ENCODE measurements around the gene SLC37A1. TPM values are rescaled to one million over a fixed set of nuclear protein-coding genes. Genes with fewer than 3 reads are reported as not detected.
"Not testable (repeated sequence)": the region's sequence is repeated elsewhere in the genome, so short reads cannot be mapped to it uniquely, and the experiment has no call there.

SLC37A1 gene
- total RNA-seq, 2 donors from 2014 or later = 2.0 to 5.0 TPM

GRCh38 chr21:42467140-42467983 is 46.3 kb upstream of the SLC37A1 start:
- DNase-seq (ENCODE audit: low spot score) = no peak

DNA sequence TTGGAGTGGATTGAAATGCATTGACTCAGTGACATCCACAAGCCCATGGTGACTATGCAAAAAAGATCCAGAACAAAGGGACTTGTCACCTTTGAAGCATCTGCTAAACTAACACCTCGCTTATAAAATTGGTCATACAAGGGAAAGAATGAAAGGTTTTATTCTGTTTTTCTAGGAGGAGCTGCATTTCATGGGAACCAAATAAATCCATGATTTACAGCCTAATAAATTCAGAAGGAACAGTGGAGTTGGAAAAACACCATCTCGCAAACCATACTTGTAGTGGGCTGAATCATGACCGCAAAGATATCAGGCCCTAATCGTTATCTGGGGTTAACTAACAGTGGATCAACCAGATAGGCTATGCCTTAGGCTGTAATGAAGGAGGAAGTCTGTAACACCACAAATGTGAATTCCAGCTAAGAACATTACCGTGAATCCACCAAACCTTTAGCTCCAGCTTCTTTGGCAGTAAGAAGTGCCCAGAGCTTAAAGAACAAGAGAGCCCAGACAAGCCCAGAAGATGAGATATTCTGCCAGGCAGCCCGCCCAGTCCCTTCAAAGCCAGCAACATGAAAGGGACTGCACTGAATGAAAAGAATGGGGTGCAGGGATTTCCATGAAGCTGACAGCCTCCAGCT is 45.0 kb upstream of the SLC37A1 start:
- no peaks in the 10 kb centered on the region for H3K27me3 ChIP-seq
- no peaks in the 10 kb centered on the region for H3K4me1 ChIP-seq
- no peak overlapping the region for H3K4me3 ChIP-seq
- H3K36me3 ChIP-seq = no peaks in the 10 kb centered on the region
- no peak for DNase-seq (ENCODE audit: low spot score)
- no peak for TF ChIP-seq CTCF (IDR thresholded peaks at IDR 0.05)
- H3K9me3 ChIP-seq = no peaks in the 10 kb centered on the region
- no peak overlapping the region for H3K27ac ChIP-seq

More at GRCh38 chr21:42467140-42467983, 46.3 kb upstream of the SLC37A1 start:
- peak in 1 of 2 donors; percentile 51 for TF ChIP-seq CTCF (IDR thresholded peaks at IDR 0.05)
- no peaks in the 10 kb centered on the region for H3K36me3 ChIP-seq
- H3K27ac ChIP-seq = no peak overlapping the region
- no peaks in the 10 kb centered on the region for H3K27me3 ChIP-seq
- peak overlapping the region in 1 of 2 donors; percentile 4 for H3K4me3 ChIP-seq
- no peaks in the 10 kb centered on the region for H3K4me1 ChIP-seq
- no peaks in the 10 kb centered on the region for H3K9me3 ChIP-seq

- DNase-seq (ENCODE audit: low spot score) = no peak
- no peaks in the 10 kb centered on the region for H3K27me3 ChIP-seq
- H3K9me3 ChIP-seq = no peaks in the 10 kb centered on the region
- H3K4me3 ChIP-seq = no peak overlapping the region
- no peak overlapping the region for H3K27ac ChIP-seq
- H3K4me1 ChIP-seq = no peaks in the 10 kb centered on the region
- no peaks in the 10 kb centered on the region for H3K36me3 ChIP-seq
- no peak for TF ChIP-seq CTCF (IDR thresholded peaks at IDR 0.05)
These were observed 44.4 kb upstream of the SLC37A1 start for GRCh38 chr21:42469272-42469671.

- not testable (repeated sequence) for H3K4me3 ChIP-seq; H3K4me1 ChIP-seq; H3K27ac ChIP-seq; DNase-seq (ENCODE audit: low spot score); H3K36me3 ChIP-seq; H3K27me3 ChIP-seq; H3K9me3 ChIP-seq
These were observed 43.9 kb upstream of the SLC37A1 start for GRCh38 chr21:42469726-42470125.

- no peaks in the 10 kb centered on the region for H3K27me3 ChIP-seq
- H3K4me3 ChIP-seq = no peak overlapping the region
- no peaks in the 10 kb centered on the region for H3K36me3 ChIP-seq
- H3K9me3 ChIP-seq = no peaks in the 10 kb centered on the region
- no peak for DNase-seq (ENCODE audit: low spot score)
- no peak overlapping the region for H3K27ac ChIP-seq
- TF ChIP-seq CTCF (IDR thresholded peaks at IDR 0.05) = no peak
- no peaks in the 10 kb centered on the region for H3K4me1 ChIP-seq
These were observed 42.4 kb upstream of the SLC37A1 start for GRCh38 chr21:42471206-42471605.

DNA sequence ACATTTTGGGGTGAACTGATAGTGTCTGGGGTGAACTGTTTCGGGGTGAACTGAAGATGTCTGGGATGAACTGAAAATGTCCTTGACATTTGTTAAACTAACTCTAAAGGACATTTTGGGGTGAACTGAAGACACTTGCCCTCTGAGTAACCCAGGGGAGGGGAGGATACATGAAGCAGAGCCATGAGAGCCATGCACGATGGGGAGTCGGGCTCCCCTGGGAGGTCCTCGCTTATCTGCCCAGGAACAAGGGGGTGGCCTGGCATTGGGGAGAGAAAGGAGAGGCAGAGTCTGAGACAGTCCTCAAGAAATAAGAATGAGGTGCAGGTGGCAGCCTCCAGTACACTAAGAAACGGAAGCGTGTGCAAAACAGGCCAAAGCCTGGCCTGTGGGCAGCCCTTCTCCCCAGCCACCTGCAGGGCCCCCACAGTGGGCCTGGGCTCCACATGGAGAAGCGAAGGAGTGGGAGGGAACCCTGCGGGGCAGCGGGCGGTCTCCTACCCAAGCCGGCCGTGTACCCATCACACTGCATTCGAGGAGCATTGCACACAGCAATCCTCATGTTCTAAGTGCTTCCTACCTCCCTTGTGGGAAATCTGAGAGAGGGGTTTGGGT is 41.8 kb upstream of the SLC37A1 start:
- Histone ChIP-seq H3K4me3 (no peak overlapping the region), H3K27ac (no peak overlapping the region), H3K27me3 (no peaks in the 10 kb centered on the region), H3K36me3 (no peaks in the 10 kb centered on the region), H3K4me1 (no peaks in the 10 kb centered on the region), H3K9me3 (no peaks in the 10 kb centered on the region)
- TF ChIP-seq CTCF (IDR thresholded peaks at IDR 0.05) = no peak
- DNase-seq (ENCODE audit: low spot score) = no peak

All from right atrium auricular region (tissue), 2 donors.